Suprapubic skin (tissue), 4 donors: Measurements from ENCODE around the gene MAP1A. TPM values are rescaled to one million over a fixed set of nuclear protein-coding genes. Genes with fewer than 3 reads are reported as not detected.

Source experiments
- DNase-seq, 2 donors: peaks; one replicate each; pipeline ENCODE4 v3.0.0-alpha.2; 2019; ENCODE audit warnings: low spot score in 2 of 2
- H3K27ac ChIP-seq: fragments of 200-600 bp; sonication (generic); one replicate; pipeline ENCODE4 v1.5.1; 2019
- H3K27me3 ChIP-seq: fragments of 200-600 bp; sonication (generic); one replicate; pipeline ENCODE4 v1.5.1; 2019
- H3K36me3 ChIP-seq: fragments of 200-600 bp; sonication (generic); one replicate; pipeline ENCODE4 v1.5.1; 2019
- H3K4me1 ChIP-seq: fragments of 200-600 bp; sonication (generic); one replicate; pipeline ENCODE4 v1.5.1; 2019
- H3K4me3 ChIP-seq: fragments of 200-600 bp; sonication (generic); one replicate; pipeline ENCODE4 v1.5.1; 2019; ENCODE audit warnings: mild to moderate bottlenecking
- H3K9me3 ChIP-seq: fragments of 200-600 bp; sonication (generic); one replicate; pipeline ENCODE4 v1.5.1; 2019
- CTCF ChIP-seq, 2 donors: fragments of 200-600 bp in 1 of 2; fragments of 450-650 bp in 1 of 2; sonication (generic) in 1 of 2; IDR thresholded peaks; one replicate each; pipeline ENCODE4 v1.5.1; 2016 to 2019; ENCODE audit warnings: antibody characterized with exemption in 2 of 2, mild to moderate bottlenecking in 1 of 2, moderate library complexity in 1 of 2
- EP300 ChIP-seq: sonication (generic); formaldehyde crosslinking; IDR thresholded peaks from one replicate; pipeline ENCODE4 v1.6.1; 2017; ENCODE audit warnings: antibody characterized with exemption
- POLR2A ChIP-seq, 2 donors: fragments of 450-650 bp; IDR thresholded peaks; one replicate each; pipeline ENCODE4 v1.6.1; 2017; ENCODE audit warnings: antibody characterized with exemption in 2 of 2, mild to moderate bottlenecking in 2 of 2, moderate library complexity in 2 of 2
- POLR2AphosphoS5 ChIP-seq, 3 donors: sonication (generic); formaldehyde crosslinking; IDR thresholded peaks; one replicate each; pipeline ENCODE4 v1.6.1; 2017; ENCODE audit warnings: antibody characterized with exemption in 3 of 3
- WGBS: methylation state at CpG from one replicate; pipeline ENCODE4 v1.1.5; 2018; 5-methylcytosine and 5-hydroxymethylcytosine counted together
- total RNA-seq, 4 donors: library from RNA; depleted of rRNA; stranded (reverse); fragments of >200 nt; gene quantifications; one replicate each; pipeline ENCODE4 v1.1.0, GENCODE V29; 2016

The MAP1A gene
- total RNA-seq, 4 donors from 2014 or later, result 2.4 to 5.7 (median 4.0) TPM

GRCh38 chr15:43511012-43511885, 6.2 kb upstream of the MAP1A start:
- no peaks in the 10 kb centered on the region for H3K36me3 ChIP-seq
- no peak for DNase-seq
- peaks cover 45% of the 10 kb centered on the region for H3K4me1 ChIP-seq
- TF ChIP-seq EP300 (no peak), POLR2AphosphoS5 (IDR thresholded peaks at IDR 0.05) (no peak), POLR2A (IDR thresholded peaks at IDR 0.05) (peak in 1 of 2 donors; percentile 7), CTCF (IDR thresholded peaks at IDR 0.05) (no peak)
- H3K4me3 ChIP-seq, result peak overlapping the region; percentile 70
- WGBS, result 14% methylated on average over 36 of the region's 39 CpGs
- no peaks in the 10 kb centered on the region for H3K9me3 ChIP-seq
- peak overlapping the region; percentile 88 for H3K27ac ChIP-seq
- H3K27me3 ChIP-seq, result peaks cover 3% of the 10 kb centered on the region

- H3K4me3 ChIP-seq, result no peak overlapping the region
- H3K9me3 ChIP-seq, result no peaks in the 10 kb centered on the region
- peaks cover 68% of the 10 kb centered on the region for H3K4me1 ChIP-seq
- peak overlapping the region; percentile 52 for H3K27ac ChIP-seq
- peaks cover 3% of the 10 kb centered on the region for H3K27me3 ChIP-seq
- TF ChIP-seq POLR2AphosphoS5 (IDR thresholded peaks at IDR 0.05) (no peak), CTCF (IDR thresholded peaks at IDR 0.05) (no peak), EP300 (no peak), POLR2A (IDR thresholded peaks at IDR 0.05) (no peak)
- WGBS, result 72% methylated on average over 1 of the region's 1 CpG
- H3K36me3 ChIP-seq, result no peaks in the 10 kb centered on the region
- no peak for DNase-seq
These were observed 3.9 kb upstream of the MAP1A start for GRCh38 chr15:43513550-43513949.

GRCh38 chr15:43514241-43515057, 3.0 kb upstream of the MAP1A start:
- Histone ChIP-seq H3K4me3 (no peak overlapping the region), H3K36me3 (no peaks in the 10 kb centered on the region), H3K27ac (peak overlapping the region; percentile 52), H3K9me3 (no peaks in the 10 kb centered on the region), H3K4me1 (peaks cover 66% of the 10 kb centered on the region), H3K27me3 (peaks cover 3% of the 10 kb centered on the region)
- DNase-seq, result no peak
- TF ChIP-seq POLR2AphosphoS5 (IDR thresholded peaks at IDR 0.05), result no peak
- TF ChIP-seq EP300, result no peak
- no peak for TF ChIP-seq CTCF (IDR thresholded peaks at IDR 0.05)
- TF ChIP-seq POLR2A (IDR thresholded peaks at IDR 0.05), result no peak
- WGBS, result 62% methylated on average over 4 of the region's 4 CpGs

- Histone ChIP-seq H3K4me1 (peaks cover 57% of the 10 kb centered on the region), H3K9me3 (no peaks in the 10 kb centered on the region), H3K4me3 (no peak overlapping the region), H3K27ac (peak overlapping the region; percentile 74), H3K27me3 (peaks cover 3% of the 10 kb centered on the region), H3K36me3 (no peaks in the 10 kb centered on the region)
- TF ChIP-seq CTCF (IDR thresholded peaks at IDR 0.05) (no peak), POLR2AphosphoS5 (IDR thresholded peaks at IDR 0.05) (no peak), EP300 (no peak), POLR2A (IDR thresholded peaks at IDR 0.05) (no peak)
- no peak for DNase-seq
- WGBS, result 35% methylated on average over 2 of the region's 2 CpGs
These were observed 1.7 kb upstream of the MAP1A start for GRCh38 chr15:43515741-43516140.

- Histone ChIP-seq H3K4me3 (peak overlapping the region; percentile 45), H3K27ac (peak overlapping the region; percentile 74), H3K9me3 (no peaks in the 10 kb centered on the region), H3K36me3 (no peaks in the 10 kb centered on the region), H3K4me1 (peaks cover 53% of the 10 kb centered on the region), H3K27me3 (peaks cover 3% of the 10 kb centered on the region)
- no peak for TF ChIP-seq EP300
- TF ChIP-seq POLR2AphosphoS5 (IDR thresholded peaks at IDR 0.05), result no peak
- TF ChIP-seq CTCF (IDR thresholded peaks at IDR 0.05), result no peak
- no peak for TF ChIP-seq POLR2A (IDR thresholded peaks at IDR 0.05)
- no peak for DNase-seq
- WGBS, result 31% methylated on average over 5 of the region's 5 CpGs
These were observed 1.2 kb upstream of the MAP1A start for GRCh38 chr15:43516185-43516584.
